ENCODE data around the gene ABHD13. TPM values are rescaled to one million over a fixed set of nuclear protein-coding genes. Genes with fewer than 3 reads are reported as not detected.

Gene ABHD13
- total RNA-seq, 2 donors from 2014 or later: 4.8 to 9.7 TPM

DNA sequence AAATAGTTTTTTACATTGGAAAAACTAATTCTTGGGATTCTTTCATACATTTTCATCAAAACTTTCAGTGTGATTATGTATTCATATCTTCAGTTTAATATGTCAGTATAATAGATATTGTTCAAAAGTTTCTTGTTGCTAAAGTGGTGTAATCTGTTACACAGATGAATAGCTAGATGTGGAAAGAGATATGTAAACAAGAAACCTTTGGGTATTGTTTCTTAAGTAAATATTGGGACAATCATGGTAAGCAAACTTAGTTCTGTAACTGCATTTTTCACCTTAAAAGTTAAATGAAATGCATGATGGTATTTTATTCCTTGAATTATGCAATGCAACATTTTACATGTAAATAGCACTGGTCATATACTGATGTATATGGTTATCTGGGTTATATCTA, 12.2 kb downstream of the ABHD13 start:
- Histone ChIP-seq H3K27ac (no peak overlapping the region), H3K36me3 (no peaks in the 10 kb centered on the region), H3K4me3 (no peak overlapping the region), H3K9me3 (no peaks in the 10 kb centered on the region), H3K27me3 (replicated peaks; ENCODE audit: insufficient read depth) (no peaks in the 10 kb centered on the region), H3K4me1 (replicated peaks) (no peaks in the 10 kb centered on the region)
- TF ChIP-seq, protein P1, sequence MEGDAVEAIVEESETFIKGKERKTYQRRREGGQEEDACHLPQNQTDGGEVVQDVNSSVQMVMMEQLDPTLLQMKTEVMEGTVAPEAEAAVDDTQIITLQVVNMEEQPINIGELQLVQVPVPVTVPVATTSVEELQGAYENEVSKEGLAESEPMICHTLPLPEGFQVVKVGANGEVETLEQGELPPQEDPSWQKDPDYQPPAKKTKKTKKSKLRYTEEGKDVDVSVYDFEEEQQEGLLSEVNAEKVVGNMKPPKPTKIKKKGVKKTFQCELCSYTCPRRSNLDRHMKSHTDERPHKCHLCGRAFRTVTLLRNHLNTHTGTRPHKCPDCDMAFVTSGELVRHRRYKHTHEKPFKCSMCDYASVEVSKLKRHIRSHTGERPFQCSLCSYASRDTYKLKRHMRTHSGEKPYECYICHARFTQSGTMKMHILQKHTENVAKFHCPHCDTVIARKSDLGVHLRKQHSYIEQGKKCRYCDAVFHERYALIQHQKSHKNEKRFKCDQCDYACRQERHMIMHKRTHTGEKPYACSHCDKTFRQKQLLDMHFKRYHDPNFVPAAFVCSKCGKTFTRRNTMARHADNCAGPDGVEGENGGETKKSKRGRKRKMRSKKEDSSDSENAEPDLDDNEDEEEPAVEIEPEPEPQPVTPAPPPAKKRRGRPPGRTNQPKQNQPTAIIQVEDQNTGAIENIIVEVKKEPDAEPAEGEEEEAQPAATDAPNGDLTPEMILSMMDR (IDR thresholded peaks at IDR 0.05): no peak
- TF ChIP-seq POLR2A (IDR thresholded peaks at IDR 0.05) (no peak), POLR2AphosphoS5 (IDR thresholded peaks at IDR 0.05) (no peak)
- intact Hi-C loops (cut with DNase I): no loop called here
- DNase-seq (ENCODE audit: low spot score): no peak

DNA sequence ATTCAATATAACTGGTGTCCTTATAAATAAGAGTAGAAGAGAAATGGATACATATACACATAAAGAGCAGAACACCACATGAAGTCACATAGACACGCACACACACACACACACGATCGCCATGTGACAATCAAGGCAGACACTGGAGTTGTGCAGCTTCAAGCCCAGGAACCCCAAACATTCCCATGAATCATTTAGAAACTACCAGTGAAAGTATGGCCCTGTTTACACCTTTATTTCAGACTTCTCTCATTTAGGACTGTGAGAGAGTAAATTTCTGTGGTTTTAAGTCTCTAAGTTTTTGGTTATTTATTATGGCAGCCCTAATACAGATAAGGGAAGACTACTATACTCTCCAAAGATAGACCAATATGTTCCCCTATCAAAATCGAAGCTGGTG, 31.0 kb downstream of the ABHD13 start:
- Histone ChIP-seq H3K9me3 (no peaks in the 10 kb centered on the region), H3K27ac (no peak overlapping the region), H3K4me1 (replicated peaks) (no peaks in the 10 kb centered on the region), H3K4me3 (no peak overlapping the region), H3K27me3 (replicated peaks; ENCODE audit: insufficient read depth) (no peaks in the 10 kb centered on the region), H3K36me3 (no peaks in the 10 kb centered on the region)
- TF ChIP-seq POLR2A (IDR thresholded peaks at IDR 0.05) (no peak), POLR2AphosphoS5 (IDR thresholded peaks at IDR 0.05) (no peak)
- TF ChIP-seq, protein P1 (IDR thresholded peaks at IDR 0.05): no peak
- intact Hi-C loops (cut with DNase I): no loop called here
- DNase-seq (ENCODE audit: low spot score): no peak
- 71% methylated on average over 4 of the region's 4 CpGs for WGBS

DNA sequence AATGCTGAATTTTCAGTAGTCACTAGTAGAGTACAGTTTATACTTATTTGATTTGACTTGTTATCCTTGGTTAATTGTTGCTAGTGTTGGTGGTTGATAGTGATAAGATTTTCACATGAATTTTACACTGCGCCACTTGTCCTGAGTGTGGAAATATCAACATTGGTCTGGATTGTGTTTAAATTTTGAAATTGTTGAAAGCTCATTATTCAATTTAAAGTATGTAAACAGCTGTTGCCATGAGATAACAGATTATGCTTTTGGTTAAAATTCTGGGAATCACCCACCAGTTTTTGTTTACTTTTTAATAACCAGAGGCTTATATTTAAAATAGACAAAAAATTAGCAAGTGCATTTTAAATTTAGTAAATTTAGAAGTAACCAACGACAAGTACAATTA, 39.1 kb downstream of the ABHD13 start:
- intact Hi-C loops (cut with DNase I): no loop called here
- no peaks in the 10 kb centered on the region for H3K4me1 ChIP-seq (replicated peaks)
- no peaks in the 10 kb centered on the region for H3K9me3 ChIP-seq
- H3K27ac ChIP-seq: no peak overlapping the region
- no peak for DNase-seq (ENCODE audit: low spot score)
- H3K27me3 ChIP-seq (replicated peaks; ENCODE audit: insufficient read depth): no peaks in the 10 kb centered on the region
- no peak for TF ChIP-seq POLR2AphosphoS5 (IDR thresholded peaks at IDR 0.05)
- no peak for TF ChIP-seq POLR2A (IDR thresholded peaks at IDR 0.05)
- TF ChIP-seq, protein P1 (IDR thresholded peaks at IDR 0.05): no peak
- H3K36me3 ChIP-seq: no peaks in the 10 kb centered on the region
- WGBS: 44% methylated on average over 2 of the region's 2 CpGs
- no peak overlapping the region for H3K4me3 ChIP-seq

DNA sequence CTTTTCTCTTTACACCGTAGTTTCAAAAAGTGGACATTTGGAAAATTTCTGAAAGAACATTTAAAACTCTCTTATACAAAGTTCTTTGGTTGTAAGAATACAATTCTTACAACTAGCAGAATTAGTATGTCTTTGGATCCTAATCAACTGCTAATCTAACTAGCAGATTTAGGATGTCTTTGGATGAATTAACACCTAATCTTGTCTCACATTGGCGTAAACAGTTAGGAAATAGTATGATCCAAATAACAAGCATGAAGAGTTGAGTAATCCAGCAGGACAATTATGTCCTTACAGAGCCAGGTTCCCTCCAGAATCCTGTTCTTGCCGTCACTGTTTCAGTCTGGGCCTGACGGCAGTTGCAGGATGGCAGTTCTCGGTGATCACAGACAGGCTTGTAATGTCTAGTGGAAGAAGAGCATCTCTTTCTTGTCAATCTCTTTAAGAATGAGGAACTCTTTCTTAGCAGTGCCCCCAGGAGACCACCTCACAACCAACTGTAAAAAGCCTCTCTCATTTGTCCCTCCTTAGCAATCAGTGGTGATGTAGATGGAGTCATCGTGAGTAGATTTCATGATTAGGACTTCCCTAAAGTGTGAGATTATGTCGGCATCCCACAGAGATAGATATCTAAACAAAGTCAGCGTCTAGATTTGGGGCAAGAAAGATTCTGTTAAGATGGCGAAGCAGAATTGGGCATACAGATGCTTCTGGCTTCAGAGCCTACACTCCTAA, 45.6 kb downstream of the ABHD13 start:
- no peak overlapping the region for H3K4me3 ChIP-seq
- no peak for DNase-seq (ENCODE audit: low spot score)
- H3K27ac ChIP-seq: no peak overlapping the region
- intact Hi-C loops (cut with DNase I): no loop called here
- no peaks in the 10 kb centered on the region for H3K36me3 ChIP-seq
- H3K4me1 ChIP-seq (replicated peaks): no peaks in the 10 kb centered on the region
- WGBS: 93% methylated on average over 9 of the region's 9 CpGs
- TF ChIP-seq, protein P1 (IDR thresholded peaks at IDR 0.05): no peak
- no peak for TF ChIP-seq POLR2A (IDR thresholded peaks at IDR 0.05)
- TF ChIP-seq POLR2AphosphoS5 (IDR thresholded peaks at IDR 0.05): no peak
- H3K9me3 ChIP-seq: no peaks in the 10 kb centered on the region
- no peaks in the 10 kb centered on the region for H3K27me3 ChIP-seq (replicated peaks; ENCODE audit: insufficient read depth)

DNA sequence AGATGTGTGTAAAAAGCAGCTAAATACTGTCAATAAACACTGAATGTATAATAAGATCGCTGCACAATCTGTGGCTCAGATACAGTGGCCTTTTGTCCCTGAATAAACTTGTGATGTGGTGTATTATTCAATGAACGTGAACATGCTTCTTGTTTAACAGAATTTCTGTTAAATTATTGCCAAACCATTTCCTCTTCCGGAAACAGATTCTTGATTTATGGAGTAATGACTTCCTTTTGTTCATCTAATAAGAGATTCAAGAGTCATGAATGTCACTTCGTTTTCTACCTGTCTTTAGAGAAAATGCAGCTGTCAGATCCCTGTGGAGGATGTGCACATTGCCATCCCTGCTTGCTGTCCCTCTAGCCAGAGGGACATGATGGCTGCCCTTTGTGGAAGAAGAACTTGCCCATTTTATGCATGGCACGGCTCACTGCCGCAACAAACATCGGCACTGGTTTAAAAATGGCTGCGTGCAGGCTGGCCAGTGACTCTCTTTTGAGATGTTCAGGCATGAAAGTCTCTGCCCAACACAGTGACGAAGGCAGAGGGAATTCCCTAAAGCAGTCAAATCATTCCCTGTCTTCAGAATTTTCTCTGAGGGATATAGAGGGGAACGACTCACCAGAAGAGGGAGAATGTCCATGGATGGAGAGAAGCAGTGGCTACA, 48.3 kb downstream of the ABHD13 start:
- H3K9me3 ChIP-seq: no peaks in the 10 kb centered on the region
- H3K36me3 ChIP-seq: no peaks in the 10 kb centered on the region
- intact Hi-C loops (cut with DNase I): no loop called here
- H3K27ac ChIP-seq: no peak overlapping the region
- WGBS: 70% methylated on average over 10 of the region's 10 CpGs
- no peak overlapping the region for H3K4me3 ChIP-seq
- DNase-seq (ENCODE audit: low spot score): no peak
- TF ChIP-seq POLR2AphosphoS5 (IDR thresholded peaks at IDR 0.05) (no peak), POLR2A (IDR thresholded peaks at IDR 0.05) (no peak)
- TF ChIP-seq, protein P1 (IDR thresholded peaks at IDR 0.05): no peak
- no peaks in the 10 kb centered on the region for H3K27me3 ChIP-seq (replicated peaks; ENCODE audit: insufficient read depth)
- H3K4me1 ChIP-seq (replicated peaks): no peaks in the 10 kb centered on the region

Data from prostate gland (tissue), 2 donors.